ENCODE data around the gene SLC37A1.
A peak's percentile ranks its signal among the peaks of the same experiment; 100 is the strongest.
"Not testable (repeated sequence)": the region's sequence is repeated elsewhere in the genome, so short reads cannot be mapped to it uniquely, and the experiment has no call there.

SLC37A1 gene

DNA sequence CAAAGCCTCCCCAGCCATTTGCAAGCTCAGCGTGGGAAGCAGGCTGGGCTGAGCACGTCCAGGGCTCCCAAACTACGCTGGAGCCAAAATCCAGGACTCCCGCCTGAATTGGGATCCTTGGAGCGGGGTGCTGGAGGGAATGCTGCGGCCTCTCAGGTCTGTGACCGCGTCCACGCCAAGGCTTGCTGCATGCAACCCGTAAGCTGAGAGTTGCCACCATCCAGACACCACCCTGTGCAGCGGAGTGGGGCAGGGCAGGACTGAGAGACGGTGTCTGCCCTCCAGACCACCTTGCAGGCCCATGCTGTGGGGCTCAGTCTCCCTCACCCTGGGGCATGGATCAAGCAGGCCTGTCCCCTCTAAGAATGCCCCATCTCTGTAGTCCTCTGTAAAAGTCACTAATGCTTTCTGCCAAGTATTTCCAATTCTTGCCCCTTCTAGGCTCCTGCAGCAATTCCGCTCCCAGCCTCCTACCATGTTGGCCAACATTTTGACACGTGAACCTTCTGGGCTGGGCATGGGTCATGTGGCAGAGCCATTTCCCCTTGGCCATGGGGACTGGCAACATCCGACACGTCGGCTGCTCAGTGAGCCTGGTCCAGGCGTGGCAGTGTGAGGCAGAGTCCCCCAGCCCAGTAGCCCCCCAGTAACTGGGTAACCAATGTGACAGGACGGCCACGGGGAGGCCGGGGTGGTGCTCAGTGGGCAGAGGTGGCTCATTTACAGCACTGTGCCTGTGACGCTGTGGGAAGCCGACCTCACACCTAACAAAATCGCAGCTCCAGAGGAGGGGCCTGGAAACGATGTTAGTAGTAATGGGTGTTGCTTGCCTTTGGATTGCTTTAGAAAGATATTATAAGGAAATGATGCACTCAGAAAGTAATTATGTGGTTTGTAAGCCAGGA is 81.9 kb downstream of the SLC37A1 start:
- DNase-seq (ENCODE audit: low read depth in 2 of 2), result no peak

DNA sequence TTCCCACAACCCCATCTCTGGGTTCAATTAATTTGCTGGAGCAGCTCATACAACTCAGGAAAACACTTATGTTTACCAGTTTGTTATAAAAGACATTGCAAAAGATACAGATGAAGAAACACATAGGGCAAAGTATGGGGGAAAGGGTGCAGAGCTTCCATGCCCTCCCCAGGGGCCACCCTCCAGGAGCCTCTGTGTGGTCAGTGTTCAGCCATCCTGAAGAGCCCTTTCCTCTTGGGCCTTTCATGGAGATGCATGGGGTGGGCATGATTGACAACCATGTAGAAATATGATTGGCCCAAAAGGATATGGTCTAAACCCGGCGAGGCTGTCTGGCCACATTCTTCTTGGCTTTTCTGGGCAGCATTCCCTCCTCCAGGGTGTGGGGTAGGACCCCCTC is 83.0 kb downstream of the SLC37A1 start:
- DNase-seq (ENCODE audit: low read depth in 2 of 2), result no peak

GRCh38 chr21:42597487-42598158 is 84.0 kb downstream of the SLC37A1 start:
- DNase-seq (ENCODE audit: low read depth in 2 of 2), result no peak

- no peak for DNase-seq (ENCODE audit: low read depth in 2 of 2)
Observed at GRCh38 chr21:42598159-42598735, 84.6 kb downstream of the SLC37A1 start.

DNA sequence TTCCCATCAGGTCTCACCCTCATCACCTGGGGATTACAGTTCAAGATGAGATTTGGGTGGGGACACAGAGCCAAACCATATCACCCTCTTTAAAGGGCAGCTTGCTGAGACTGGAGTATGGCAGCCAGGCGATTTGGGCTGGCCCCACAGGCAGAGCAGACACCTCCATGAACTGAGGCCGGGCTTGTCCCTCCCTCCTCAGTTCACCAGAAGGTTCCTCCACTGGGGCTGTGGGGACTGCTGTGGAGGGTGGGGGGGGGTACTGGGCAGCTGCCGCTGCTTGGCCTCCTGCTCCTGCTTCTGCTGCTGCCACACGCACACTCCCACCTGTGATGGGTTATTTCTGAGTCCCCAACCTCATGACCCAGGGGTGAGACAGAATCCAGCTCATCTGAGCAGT is 85.8 kb downstream of the SLC37A1 start:
- DNase-seq (ENCODE audit: low read depth in 2 of 2), result no peak

GRCh38 chr21:42599962-42600361 is 86.3 kb downstream of the SLC37A1 start:
- no peak for DNase-seq (ENCODE audit: low read depth in 2 of 2)

DNA sequence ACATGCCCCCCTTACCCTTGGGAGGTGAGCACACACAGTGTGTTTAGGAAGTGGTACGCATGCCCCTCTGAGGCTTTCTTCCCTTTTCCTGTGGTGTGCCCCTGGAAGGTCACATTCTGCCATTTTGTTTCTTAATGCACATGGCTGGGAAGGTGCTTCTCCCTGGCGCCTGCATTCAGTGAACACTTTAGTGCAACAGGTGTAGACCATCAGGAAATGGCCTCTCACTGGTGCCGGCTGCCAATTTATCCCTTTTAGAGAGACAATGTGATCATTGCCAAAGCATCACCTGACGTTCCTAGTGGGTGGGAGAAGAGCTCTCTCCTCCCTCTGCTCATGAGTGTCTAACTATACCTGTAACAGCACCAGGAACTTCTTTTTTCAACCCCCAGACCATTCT is 88.0 kb downstream of the SLC37A1 start:
- no peak for DNase-seq (ENCODE audit: low read depth in 2 of 2)

GRCh38 chr21:42607102-42607501 is 93.5 kb downstream of the SLC37A1 start:
- DNase-seq (ENCODE audit: low read depth in 2 of 2), result no peak

- DNase-seq (ENCODE audit: low read depth in 2 of 2), result no peak
Observed at GRCh38 chr21:42607525-42608102, 94.0 kb downstream of the SLC37A1 start.

DNA sequence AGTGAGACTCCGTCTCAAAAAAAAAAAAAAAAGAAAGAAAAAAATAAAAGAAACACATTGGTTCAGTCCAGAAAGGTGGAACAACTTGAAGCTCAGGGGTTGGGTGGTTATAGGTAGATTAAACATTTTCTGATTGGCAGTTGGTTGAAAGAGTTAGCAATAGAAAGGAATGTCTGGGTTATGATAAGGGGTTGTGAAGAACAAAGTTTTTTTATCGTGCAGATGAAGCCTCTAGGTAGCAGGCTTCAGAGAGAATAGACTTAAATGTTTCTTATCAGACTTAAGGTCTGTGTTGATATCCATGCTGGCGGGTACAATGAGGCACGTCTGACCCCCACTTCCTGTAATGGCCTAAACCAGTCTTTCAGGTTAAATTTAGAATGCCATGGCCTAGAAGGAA is 94.8 kb downstream of the SLC37A1 start:
- no peak for DNase-seq (ENCODE audit: low read depth in 2 of 2)

DNA sequence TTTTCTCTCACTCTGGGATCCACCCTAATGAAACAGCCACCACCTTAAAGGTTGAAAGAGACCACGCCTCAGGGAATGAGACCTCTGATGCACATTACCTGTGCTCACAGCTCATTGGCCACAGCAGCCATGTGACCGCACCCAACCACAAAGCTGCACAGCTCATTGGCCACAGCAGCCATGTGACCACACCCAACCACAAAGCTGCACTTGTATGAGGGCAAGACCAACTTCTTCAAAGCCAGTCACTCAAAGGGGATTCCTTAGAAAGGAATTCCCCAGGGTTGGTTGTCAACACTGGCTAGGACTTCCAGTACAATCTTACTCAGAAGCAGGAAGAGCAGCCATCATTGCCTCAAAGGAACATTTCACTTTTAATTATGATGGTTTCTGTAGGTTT is 96.2 kb downstream of the SLC37A1 start:
- no peak for DNase-seq (ENCODE audit: low read depth in 2 of 2)

- no peak for DNase-seq (ENCODE audit: low read depth in 2 of 2)
Observed at GRCh38 chr21:42611852-42612251, 98.2 kb downstream of the SLC37A1 start.

DNA sequence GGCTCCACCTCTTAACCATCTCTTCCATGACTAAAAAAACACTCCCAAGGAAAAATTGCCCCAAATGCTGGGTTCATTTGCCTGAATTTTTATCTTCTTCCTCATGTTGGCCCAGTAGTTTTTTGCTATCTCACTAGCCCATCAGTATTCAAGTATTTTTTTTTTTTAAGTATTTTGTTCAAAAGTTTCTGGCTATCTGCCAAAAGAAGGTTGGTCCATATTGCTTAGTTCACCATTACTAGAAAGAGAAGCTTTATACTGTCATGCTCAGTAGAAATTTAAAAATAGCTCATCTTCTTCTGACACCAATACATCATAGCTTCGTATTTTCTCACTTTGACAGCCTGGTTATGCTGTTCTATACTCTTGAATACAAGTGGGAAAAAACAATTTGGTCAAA is 98.7 kb downstream of the SLC37A1 start:
- DNase-seq (ENCODE audit: low read depth in 2 of 2), result no peak

DNA sequence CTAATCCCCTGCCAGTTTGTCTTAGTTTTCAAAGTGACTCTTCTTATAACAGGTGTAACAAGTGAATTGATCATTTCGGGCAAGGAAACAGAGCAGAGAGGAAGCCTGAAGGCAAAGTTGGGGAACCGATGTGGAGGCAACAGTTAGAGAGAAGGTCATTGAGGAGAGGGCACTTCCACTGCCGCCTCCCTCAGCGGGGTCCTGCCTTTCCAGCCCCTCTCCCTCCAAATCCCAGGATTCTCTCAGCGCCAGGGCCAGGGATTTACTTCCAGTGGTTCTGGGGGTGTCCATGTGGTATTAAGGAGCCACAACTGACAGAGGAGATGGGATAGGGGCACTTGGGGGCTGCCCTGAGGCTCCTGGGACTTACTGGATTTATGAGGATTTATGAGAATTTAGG is 100.1 kb downstream of the SLC37A1 start:
- DNase-seq (ENCODE audit: low read depth in 2 of 2), result no peak

- peak in 1 of 2 donors; percentile 19 for DNase-seq (ENCODE audit: low read depth in 2 of 2)
Observed at GRCh38 chr21:42614396-42614795, 100.7 kb downstream of the SLC37A1 start.

GRCh38 chr21:42614811-42615351 is 101.2 kb downstream of the SLC37A1 start:
- DNase-seq (ENCODE audit: low read depth in 2 of 2), result peak; percentile 25 to 26

- DNase-seq (ENCODE audit: low read depth in 2 of 2), result not testable (repeated sequence)
Observed at GRCh38 chr21:42615377-42615776, 101.7 kb downstream of the SLC37A1 start.

GRCh38 chr21:42615924-42616323 is 102.3 kb downstream of the SLC37A1 start:
- DNase-seq (ENCODE audit: low read depth in 2 of 2), result no peak

DNA sequence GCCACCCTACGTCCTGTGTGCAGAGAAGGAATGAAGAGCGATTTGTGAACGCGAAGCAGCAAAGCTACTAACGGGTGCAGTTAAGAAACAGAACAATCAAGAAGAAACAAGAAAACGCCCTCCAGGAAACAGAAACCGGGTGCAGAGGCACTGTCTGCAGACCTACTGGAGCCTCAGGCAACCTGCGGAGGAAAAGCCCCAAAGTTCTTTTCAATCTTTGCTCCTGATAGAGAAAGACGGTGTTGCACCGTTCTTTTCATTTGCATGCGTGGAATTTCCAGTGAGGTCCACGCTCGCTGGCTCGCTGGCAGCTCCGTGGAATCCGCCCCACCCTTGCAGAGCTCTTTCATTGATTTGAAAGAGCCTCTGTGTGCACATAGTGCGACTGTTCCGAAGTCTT is 102.8 kb downstream of the SLC37A1 start:
- peak in 1 of 2 donors; percentile 14 for DNase-seq (ENCODE audit: low read depth in 2 of 2)

DNA sequence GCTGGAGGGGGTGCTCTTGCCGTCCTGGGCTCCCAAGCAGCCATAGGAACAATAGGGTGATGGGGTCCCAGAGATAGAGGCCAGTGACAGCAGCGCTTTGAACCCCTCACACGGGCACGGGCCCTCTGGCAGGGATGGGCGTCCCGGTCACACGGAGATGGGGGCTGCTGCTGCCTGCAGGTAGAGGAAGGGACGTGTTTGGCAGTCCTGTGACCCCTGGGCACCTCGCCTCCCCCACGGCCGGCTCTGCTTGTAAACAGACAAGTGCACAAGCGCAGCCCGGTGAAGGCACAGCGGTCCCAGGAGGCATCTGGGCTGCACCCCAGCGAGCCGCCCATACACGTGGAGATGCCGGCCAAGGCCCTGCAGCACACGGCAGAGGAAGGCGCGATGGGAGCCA is 103.3 kb downstream of the SLC37A1 start:
- no peak for DNase-seq (ENCODE audit: low read depth in 2 of 2)

DNA sequence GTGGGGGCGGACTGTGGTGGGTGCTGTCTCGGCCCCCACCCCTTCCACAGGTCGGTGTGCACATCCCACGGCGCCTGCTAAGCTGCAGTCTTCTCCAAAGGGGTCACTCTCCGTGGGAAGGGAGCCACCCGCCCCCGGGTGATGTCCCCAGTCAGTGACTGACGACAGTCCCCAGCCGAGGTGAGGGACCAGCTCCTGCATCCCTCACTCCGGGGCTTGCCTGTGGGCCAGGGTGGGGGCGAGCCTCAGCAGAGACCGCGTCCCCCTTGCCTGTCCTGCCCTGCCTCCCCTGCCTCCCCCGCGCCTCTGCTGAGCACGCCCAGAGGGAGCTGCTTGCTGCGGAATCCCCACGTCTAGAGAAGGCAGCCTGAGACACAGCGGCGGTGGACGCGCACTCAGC is 103.8 kb downstream of the SLC37A1 start:
- DNase-seq (ENCODE audit: low read depth in 2 of 2), result no peak

GRCh38 chr21:42618707-42619102 is 105.1 kb downstream of the SLC37A1 start:
- DNase-seq (ENCODE audit: low read depth in 2 of 2), result no peak
